SH-SY5Y (cell line): ENCODE results near the gene PIP4K2B.

ENCODE experiments used
- GATA2 ChIP-seq: IDR thresholded peaks from 2 replicates; pipeline ENCODE4 v1.6.1; 2011; ENCODE audit warnings: mild to moderate bottlenecking, low read depth, low read length
- GATA3 ChIP-seq: IDR thresholded peaks from 2 replicates; pipeline ENCODE4 v1.6.1; 2011; ENCODE audit warnings: low read depth, mild to moderate bottlenecking, low read length, moderate library complexity

DNA sequence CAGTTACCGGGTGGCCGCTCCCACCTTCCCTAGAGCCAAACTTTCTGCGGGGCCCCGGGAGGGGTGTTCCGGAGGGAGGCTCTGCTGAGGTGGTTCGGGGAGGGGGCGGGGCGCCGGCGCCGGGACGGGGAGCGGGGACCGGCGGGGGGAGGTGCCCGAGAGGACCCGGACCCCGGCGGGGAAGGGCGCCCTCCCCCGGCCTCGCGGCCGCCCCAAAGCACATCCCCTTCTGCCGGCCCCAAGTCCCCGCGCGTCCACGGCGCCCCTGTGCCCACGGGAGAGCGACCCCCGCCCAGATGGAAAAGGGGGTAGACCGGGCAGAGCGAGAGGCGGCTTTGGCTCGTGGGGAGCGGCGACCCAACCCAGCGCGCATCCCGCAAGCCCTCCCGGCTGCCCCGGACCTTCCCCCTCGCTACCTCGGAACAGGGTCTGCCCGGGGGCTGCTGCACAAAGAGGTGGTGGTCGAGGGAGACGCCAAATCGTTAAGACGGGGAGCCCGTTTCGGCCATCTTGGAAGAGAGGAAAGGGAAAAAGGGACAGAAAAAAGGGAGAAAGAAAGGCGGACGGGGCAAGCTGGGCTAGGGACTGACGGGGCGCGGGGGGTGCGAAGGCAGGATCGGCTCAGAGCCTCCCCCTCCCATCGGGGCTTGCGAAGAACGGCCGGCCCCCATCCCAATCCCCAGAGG lies 51.8 kb downstream of the PIP4K2B start:
- TF ChIP-seq GATA2 (no peak), GATA3 (no peak)
